GM19468 (cell line): ENCODE results near the gene FASTK.
A peak's percentile ranks its signal among the peaks of the same experiment; 100 is the strongest.

Experiments used
- ATAC-seq: cut with Tn5 transposase; IDR thresholded peaks from one replicate; pipeline ENCODE4 v1.9.1; 2021; ENCODE audit warnings: mild to moderate bottlenecking, moderate library complexity, moderate number of reproducible peaks; ENCODE audit not compliant: unreplicated experiment; ENCODE audit errors: extremely low read depth

FASTK gene

GRCh38 chr7:151085329-151085690 lies 4.7 kb upstream of the FASTK start:
- no peak for ATAC-seq

- ATAC-seq: no peak
Measured at GRCh38 chr7:151083824-151084160, 3.2 kb upstream of the FASTK start.

- ATAC-seq: peak; percentile 21
Measured at GRCh38 chr7:151083071-151083823, 2.6 kb upstream of the FASTK start, which contains the start of gene TMUB1. Gene TMUB1, minus strand, starts transcription at chr7:151083493. Its CDS starts 930 bp downstream, at chr7:151082563.

- no peak for ATAC-seq
Measured at GRCh38 chr7:151082141-151083070, 1.8 kb upstream of the FASTK start.

GRCh38 chr7:151081170-151082101 lies 827 bp upstream of the FASTK start:
- no peak for ATAC-seq

GRCh38 chr7:151080067-151080521 lies 515 bp downstream of the FASTK start:
- no peak for ATAC-seq

GRCh38 chr7:151079199-151079910 lies 1.3 kb downstream of the FASTK start:
- ATAC-seq: no peak

- no peak for ATAC-seq
Measured at GRCh38 chr7:151078233-151079040, 2.2 kb downstream of the FASTK start.

GRCh38 chr7:151077705-151078232 lies 2.8 kb downstream of the FASTK start:
- no peak for ATAC-seq

- no peak for ATAC-seq
Measured at GRCh38 chr7:151076863-151077704, 3.5 kb downstream of the FASTK start.

GRCh38 chr7:151075978-151076426 lies 4.6 kb downstream of the FASTK start:
- ATAC-seq: no peak

- no peak for ATAC-seq
Measured at GRCh38 chr7:151075662-151075971, 5.0 kb downstream of the FASTK start.

GRCh38 chr7:151074817-151075661 lies 5.6 kb downstream of the FASTK start:
- no peak for ATAC-seq

- ATAC-seq: no peak
Measured at GRCh38 chr7:151073990-151074389, 6.6 kb downstream of the FASTK start.

- ATAC-seq: no peak
Measured at GRCh38 chr7:151071032-151071866, 9.4 kb downstream of the FASTK start.

GRCh38 chr7:151070574-151070960 lies 10.0 kb downstream of the FASTK start:
- ATAC-seq: no peak
